K562 (cell line): ENCODE results near the gene LRP2BP. TPM values are rescaled to one million over a fixed set of nuclear protein-coding genes. Genes with fewer than 3 reads are reported as not detected.

ENCODE experiments used
- BRD9 ChIP-seq: fragments of 450-650 bp; IDR thresholded peaks from 2 replicates; pipeline ENCODE4 v1.6.1; 2018; ENCODE audit warnings: low read depth; ENCODE audit not compliant: partially characterized antibody
- CEBPZ ChIP-seq: fragments of 150-350 bp; IDR thresholded peaks from 2 replicates; pipeline ENCODE4 v1.6.1; 2014; ENCODE audit warnings: low read depth, mild to moderate bottlenecking, low read length, borderline replicate concordance
- CHCHD3 ChIP-seq: fragments of 250-450 bp; sonication (Bioruptor Pico); IDR thresholded peaks from 2 replicates; pipeline ENCODE4 v2.1.2; 2022; ENCODE audit warnings: mild to moderate bottlenecking
- GATA2 ChIP-seq: sonication (generic); formaldehyde crosslinking; IDR thresholded peaks from 2 replicates; pipeline ENCODE4 v1.4.0; 2020; ENCODE audit warnings: mild to moderate bottlenecking, missing genetic modification reagents
- HINFP ChIP-seq: fragments of 450-650 bp; conservative IDR thresholded peaks from 2 replicates; pipeline ENCODE4 v1.6.1; 2016; ENCODE audit warnings: missing genetic modification characterization, low read depth, mild to moderate bottlenecking, control low read depth, missing compliant biosample characterization
- MLLT1 ChIP-seq, 2 experiments: fragments of 450-650 bp; IDR thresholded peaks; 2 replicates each; pipeline ENCODE4 v1.6.1; 2016
- NR1H2 ChIP-seq: sonication (generic); formaldehyde crosslinking; IDR thresholded peaks from 2 replicates; pipeline ENCODE4 v1.4.0; 2020; ENCODE audit warnings: mild to moderate bottlenecking, missing genetic modification reagents
- POLR2AphosphoS5 ChIP-seq: IDR thresholded peaks from 2 replicates; pipeline ENCODE4 v1.6.1; 2011; ENCODE audit warnings: mild to moderate bottlenecking, low read depth, low read length, moderate library complexity; ENCODE audit not compliant: control insufficient read depth, insufficient read depth
- RREB1 ChIP-seq: fragments of 250-450 bp; sonication (Bioruptor Pico); IDR thresholded peaks from 2 replicates; pipeline ENCODE4 v1.4.0; 2020
- SIN3A ChIP-seq, 2 experiments: fragments of 150-350 bp in 1 of 2; IDR thresholded peaks; 2 replicates each; pipeline ENCODE4 v1.6.1; 2011 to 2016; ENCODE audit warnings: borderline replicate concordance in 2 of 2, low read depth in 2 of 2, low read length in 2 of 2, mild to moderate bottlenecking in 2 of 2, moderate library complexity in 2 of 2; ENCODE audit not compliant: control insufficient read depth in 1 of 2
- SIN3B ChIP-seq: fragments of 450-650 bp; IDR thresholded peaks from 2 replicates; pipeline ENCODE4 v1.6.1; 2017; ENCODE audit warnings: low read depth, mild to moderate bottlenecking, moderate library complexity
- XRCC5 ChIP-seq: fragments of 200-400 bp; formaldehyde crosslinking; IDR thresholded peaks from 2 replicates; pipeline ENCODE4 v1.6.1; 2017; ENCODE audit warnings: low read depth, mild to moderate bottlenecking, low read length
- ZNF586 ChIP-seq: fragments of 450-650 bp; formaldehyde crosslinking; conservative IDR thresholded peaks from 2 replicates; pipeline ENCODE4 v1.4.0; 2020; ENCODE audit warnings: mild to moderate bottlenecking, moderate library complexity
- ZNF668 ChIP-seq: fragments of 250-450 bp; sonication (Bioruptor Pico); IDR thresholded peaks from 2 replicates; pipeline ENCODE4 v1.8.0; 2022; ENCODE audit warnings: mild to moderate bottlenecking, inconsistent platforms
- polyA plus RNA-seq, 8 experiments: library from polyadenylated mRNA; depleted of rRNA in 4 of 8; stranded (reverse) in 5 of 8; unstranded in 3 of 8; fragments of >200 nt; fragmentation: Nextera tagmentation in 2 of 8; fragmentation: Illumina TruSeq in 1 of 8; extraction: Ambion mirVana in 2 of 8; extraction: Trizol in 1 of 8; gene quantifications; 2 replicates each; pipeline versions ENCODE4 v1.2.1 to v1.2.3, GENCODE V29; 2011 to 2014; ENCODE audit warnings: inconsistent platforms in 1 of 8, missing spikeins in 1 of 8
- total RNA-seq, 7 experiments: library from RNA; depleted of rRNA in 6 of 7; stranded (reverse); fragments of >200 nt in 6 of 7; fragmentation: Illumina TruSeq in 2 of 7; extraction: Trizol in 2 of 7; gene quantifications; 2 replicates each; pipeline versions ENCODE4 v1.2.1 to v1.2.3, GENCODE V29; 2011 to 2021; ENCODE audit warnings: low replicate concordance in 1 of 7

Gene LRP2BP
- total and polyA plus RNA-seq, 9 of the 15 experiments (the other 6 are each of a cell fraction or from before 2014, with no cell fraction given), result 0.42 to 2.1 (median 0.62) TPM

GRCh38 chr4:185395956-185396723 is 416 bp upstream of the LRP2BP start (continued):
- peak; percentile 89; the same call in 1 of the 2 replicates for TF ChIP-seq NR1H2 (CRISPR knock-in tag)
- TF ChIP-seq ZNF586 (CRISPR knock-in tag), result no peak
- no peak for TF ChIP-seq CEBPZ
- TF ChIP-seq GATA2 (CRISPR knock-in tag), result no peak
- TF ChIP-seq ZNF668 (CRISPR knock-in tag), result no peak; the same call in 1 of the 2 replicates
- TF ChIP-seq XRCC5, result no peak
- no peak for TF ChIP-seq HINFP (tag)
- TF ChIP-seq BRD9, result no peak
- peak; percentile 65; the same call in 1 of the 2 replicates for TF ChIP-seq RREB1
- TF ChIP-seq POLR2AphosphoS5, result peak; percentile 67
- TF ChIP-seq MLLT1 (IDR thresholded peaks at IDR 0.05), result peak in 1 of 2 experiments; percentile 48; a peak in 1 of 4 replicates
- TF ChIP-seq SIN3A (IDR thresholded peaks at IDR 0.05; ENCODE audit: borderline replicate concordance in 2 of 2, control insufficient read depth in 1 of 2, low read depth in 2 of 2, low read length in 2 of 2), result peak; percentile 88 to 95; a peak in 3 of 4 replicates
- TF ChIP-seq SIN3B, result peak; percentile 28; the same call in 1 of the 2 replicates
- no peak for TF ChIP-seq CHCHD3 (CRISPR knock-in tag)
